ENCODE results near the gene ADGRL4.

DNA sequence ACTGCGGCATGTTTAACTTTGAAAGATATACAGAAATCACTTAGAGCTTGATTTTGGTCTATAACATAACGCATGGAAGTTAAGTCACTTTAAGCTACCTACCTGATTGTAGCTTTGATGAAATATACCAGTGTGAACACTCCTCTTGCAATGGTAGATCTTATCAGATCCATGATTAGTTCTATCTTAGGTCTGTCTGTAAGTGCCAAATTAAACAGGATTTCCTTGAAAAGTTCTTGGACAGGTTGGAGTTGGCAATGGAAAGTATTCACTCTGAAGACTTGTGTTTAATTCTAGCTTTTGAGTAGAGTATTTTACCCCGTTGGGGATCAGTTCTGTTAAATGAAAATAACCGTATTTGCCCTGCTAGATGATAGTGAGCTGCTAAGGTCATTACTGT is 4.1 kb upstream of the ADGRL4 start:
- TF ChIP-seq, protein P1, sequence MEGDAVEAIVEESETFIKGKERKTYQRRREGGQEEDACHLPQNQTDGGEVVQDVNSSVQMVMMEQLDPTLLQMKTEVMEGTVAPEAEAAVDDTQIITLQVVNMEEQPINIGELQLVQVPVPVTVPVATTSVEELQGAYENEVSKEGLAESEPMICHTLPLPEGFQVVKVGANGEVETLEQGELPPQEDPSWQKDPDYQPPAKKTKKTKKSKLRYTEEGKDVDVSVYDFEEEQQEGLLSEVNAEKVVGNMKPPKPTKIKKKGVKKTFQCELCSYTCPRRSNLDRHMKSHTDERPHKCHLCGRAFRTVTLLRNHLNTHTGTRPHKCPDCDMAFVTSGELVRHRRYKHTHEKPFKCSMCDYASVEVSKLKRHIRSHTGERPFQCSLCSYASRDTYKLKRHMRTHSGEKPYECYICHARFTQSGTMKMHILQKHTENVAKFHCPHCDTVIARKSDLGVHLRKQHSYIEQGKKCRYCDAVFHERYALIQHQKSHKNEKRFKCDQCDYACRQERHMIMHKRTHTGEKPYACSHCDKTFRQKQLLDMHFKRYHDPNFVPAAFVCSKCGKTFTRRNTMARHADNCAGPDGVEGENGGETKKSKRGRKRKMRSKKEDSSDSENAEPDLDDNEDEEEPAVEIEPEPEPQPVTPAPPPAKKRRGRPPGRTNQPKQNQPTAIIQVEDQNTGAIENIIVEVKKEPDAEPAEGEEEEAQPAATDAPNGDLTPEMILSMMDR (IDR thresholded peaks at IDR 0.05): no peak
- no peak for TF ChIP-seq POLR2A (IDR thresholded peaks at IDR 0.05)
